Umbilical cord (tissue), 2 donors: ENCODE data around the gene RAD51B. TPM values are rescaled to one million over a fixed set of nuclear protein-coding genes. Genes with fewer than 3 reads are reported as not detected.
"Not testable (repeated sequence)": the region's sequence is repeated elsewhere in the genome, so short reads cannot be mapped to it uniquely, and the experiment has no call there.

Experiments
- DNase-seq: peaks from one replicate; pipeline ENCODE4 v3.0.0-alpha.2; 2015; ENCODE audit warnings: low spot score
- total RNA-seq: library from RNA; depleted of rRNA; stranded (reverse); fragments of >200 nt; gene quantifications from one replicate; pipeline ENCODE4 v1.2.3, GENCODE V29; 2014; ENCODE audit warnings: low replicate concordance; ENCODE audit not compliant: insufficient read depth

RAD51B gene
- total RNA-seq, 1 donor from 2014 or later: 34.2 TPM

DNA sequence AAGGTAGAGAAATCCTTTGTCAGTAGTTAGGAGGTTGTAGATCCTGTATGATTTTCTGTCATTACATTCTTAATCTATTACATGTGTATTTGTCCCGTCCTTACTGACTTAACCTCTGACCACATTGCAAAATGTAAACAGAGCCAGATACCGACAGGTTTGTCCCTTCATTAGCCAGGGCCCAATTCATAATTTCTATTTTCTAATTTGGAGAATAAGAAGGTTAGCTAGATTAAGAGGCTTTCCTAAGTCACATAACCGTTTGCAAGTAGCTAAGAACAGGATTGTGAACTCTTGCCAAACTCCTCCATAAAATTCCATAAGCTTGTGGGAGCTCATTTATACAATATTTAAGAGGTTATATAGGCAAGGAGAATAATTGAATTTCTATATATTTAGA is 352.6 kb downstream of the RAD51B start:
- no peak for DNase-seq

DNA sequence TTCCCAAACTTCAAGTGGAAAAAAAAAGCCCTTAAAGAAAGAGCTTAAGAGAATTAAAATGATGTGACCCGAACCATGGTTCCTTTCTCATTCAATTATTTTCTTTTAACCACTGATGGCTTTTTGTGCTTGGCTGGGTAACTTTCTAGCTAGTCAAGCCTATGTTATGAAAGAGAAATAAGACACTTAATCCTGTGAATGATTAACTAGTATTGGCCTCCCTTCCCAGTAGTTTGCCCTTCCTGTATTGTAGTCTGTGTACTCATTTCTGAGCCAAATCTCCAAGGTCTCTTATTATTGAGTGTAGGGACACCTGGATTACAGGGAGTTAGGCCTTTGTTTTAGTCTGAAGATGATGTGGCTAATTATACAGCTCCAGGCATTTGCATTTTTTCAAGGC is 353.0 kb downstream of the RAD51B start:
- no peak for DNase-seq

DNA sequence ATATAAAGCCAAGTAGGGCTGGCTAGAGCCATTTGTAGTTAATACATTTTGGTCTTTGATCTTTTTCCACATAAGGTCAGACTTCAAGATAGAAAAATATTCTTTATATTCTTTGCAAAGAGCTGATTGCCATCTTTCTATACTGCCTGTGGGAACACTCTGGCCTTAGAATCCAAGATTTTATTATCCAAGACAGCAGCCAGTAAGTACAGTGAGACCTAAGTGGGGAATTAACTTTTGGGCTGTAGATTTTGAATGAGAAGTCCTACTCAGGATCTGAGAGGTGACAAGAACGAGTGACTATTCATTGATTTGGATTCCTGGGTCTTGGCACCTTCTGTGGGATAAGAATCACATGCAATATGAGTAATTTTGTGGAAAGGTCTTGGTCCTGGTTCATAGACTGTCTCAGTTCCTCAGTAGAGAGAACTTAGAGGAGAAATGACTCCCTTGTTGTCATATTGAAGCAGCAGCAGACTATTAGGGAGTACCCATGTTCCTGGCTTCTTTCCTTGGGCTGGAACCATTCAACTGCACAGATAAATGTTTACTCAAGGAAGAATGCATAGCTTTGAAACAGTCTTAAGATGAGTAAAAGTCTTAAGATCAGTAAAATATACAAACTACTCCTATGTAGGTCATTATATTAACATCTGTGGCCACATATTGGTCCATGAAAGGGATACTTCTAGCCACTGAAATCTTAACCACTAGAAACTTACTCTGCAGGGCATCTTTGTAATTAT is 353.8 kb downstream of the RAD51B start:
- no peak for DNase-seq

DNA sequence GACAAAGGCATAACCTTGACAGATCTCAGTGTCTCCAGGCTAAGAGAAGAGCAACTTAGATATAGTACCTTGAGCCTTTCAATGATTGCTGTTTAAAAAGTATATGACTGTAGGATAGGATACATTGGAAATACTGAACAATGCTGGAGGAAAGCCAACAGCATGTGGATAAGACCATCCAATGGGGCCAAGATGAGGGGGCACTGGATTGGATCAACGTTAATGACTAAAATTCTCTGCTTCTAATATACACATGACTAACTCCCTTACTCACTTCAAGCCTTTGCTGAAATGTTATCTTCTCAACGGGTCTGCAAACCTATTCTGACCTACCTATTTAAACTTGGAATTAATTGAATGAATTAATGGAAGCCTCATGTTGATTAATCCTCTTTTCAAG is 354.9 kb downstream of the RAD51B start:
- DNase-seq: no peak

DNA sequence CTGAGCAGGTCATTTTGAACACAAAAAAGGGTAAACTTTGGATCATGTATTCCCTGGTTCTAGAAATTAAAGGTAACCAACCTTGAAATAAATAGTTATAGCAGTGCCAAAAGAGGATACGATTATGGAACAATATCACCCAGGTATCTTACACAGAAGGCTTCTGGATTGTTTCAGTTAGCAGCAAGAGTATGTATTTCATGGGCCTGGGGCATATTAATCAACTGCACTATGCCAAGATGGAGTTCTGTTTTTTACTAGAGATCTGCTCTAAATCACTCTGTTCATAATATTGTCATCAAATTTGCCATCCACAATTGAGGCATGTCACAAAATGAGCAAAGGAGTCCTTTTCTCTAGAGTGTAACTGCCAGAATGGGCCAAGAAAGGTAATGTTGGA is 357.1 kb downstream of the RAD51B start:
- DNase-seq: no peak

DNA sequence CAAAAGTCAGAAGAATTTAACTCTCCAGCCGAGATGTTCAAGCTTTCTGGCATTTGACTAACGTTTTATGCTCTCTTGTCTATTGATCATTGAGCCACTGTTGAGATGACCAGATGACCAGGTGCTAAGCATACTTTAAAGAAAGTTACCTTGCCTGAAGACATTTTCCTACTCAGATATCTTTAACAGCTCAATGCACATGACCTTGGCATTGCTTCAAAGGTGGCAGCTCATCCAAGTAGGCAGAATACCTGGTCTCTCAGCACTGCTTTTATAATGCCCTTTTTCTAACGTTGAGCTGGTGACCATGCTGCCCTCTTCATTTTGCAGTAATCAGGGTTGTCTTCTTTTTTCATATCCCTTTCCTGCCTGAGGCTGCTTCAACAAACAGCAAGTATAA is 358.1 kb downstream of the RAD51B start:
- DNase-seq: no peak

DNA sequence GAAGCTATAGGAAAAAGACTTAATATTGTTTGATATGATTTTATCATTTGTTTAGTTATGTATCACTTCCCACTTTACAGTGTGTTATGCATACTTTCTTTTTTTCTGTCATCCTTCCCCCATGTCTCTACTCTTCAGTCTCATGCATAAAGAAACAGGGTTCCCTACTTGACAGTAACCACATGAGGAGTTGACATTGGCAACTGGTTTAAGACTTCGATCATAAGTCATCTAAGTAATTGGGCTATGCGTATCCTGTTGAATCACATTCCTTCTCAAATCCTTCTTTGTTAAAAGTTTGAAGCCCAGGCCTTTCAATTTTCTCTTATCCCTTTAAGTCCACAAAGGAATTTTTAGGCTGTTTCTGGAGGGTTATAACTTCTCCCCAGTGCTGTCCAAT is 358.7 kb downstream of the RAD51B start:
- no peak for DNase-seq

DNA sequence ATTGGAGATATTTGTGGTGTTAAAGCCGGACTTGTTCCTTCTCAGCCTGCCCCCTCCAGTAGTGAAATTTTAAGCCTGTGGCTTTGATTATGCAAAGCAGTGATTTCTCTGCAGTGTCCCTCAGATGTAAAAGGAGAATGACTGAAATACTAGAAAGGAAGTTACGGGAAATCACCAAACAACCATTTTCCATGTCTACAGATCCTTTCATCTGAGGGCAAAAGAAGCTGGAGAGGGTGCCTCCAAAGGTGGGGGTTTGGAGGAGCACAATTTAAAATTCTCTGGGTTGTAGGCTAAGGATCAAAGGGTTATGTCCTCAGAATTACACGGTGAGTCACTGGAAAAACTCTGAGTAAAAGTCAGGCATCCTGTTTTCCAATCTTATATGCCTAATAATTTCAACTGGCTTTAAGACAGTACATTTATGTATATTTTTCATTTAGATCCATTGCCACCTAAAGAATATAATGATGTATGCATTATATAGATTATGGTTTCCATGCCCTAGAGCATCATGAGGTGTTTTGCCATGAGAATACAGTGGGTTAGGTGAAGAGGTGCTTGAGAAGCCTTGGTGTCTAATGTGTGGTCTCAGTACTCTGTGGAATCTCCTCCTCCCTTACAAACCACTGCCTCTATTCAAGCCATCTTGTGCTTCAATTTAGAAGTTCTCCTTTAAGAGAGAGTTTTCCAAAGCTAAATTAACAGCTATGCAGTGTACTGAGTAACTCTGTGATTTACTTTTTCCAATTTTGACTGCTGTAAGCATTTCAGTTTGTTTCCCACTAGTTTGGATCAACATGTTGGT is 362.1 kb downstream of the RAD51B start:
- DNase-seq: no peak

DNA sequence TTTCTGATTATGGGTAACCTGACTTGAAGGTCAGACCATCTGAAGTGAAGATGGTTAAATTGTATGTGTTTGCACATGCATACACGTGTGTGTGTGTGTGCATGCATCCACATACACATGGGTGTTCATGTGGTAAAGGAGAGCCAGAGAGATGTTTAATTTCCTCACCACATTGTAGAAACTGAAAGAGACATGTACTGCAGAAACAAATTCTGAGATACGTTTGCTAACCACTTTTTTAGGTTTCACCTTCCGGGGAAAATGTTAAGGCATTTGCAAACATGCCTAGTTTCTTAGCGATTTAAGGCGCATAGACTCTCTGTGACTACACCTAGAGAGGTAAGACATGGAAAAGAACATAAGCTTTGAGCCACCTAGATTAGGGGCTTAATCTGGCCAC is 362.9 kb downstream of the RAD51B start:
- no peak for DNase-seq

DNA sequence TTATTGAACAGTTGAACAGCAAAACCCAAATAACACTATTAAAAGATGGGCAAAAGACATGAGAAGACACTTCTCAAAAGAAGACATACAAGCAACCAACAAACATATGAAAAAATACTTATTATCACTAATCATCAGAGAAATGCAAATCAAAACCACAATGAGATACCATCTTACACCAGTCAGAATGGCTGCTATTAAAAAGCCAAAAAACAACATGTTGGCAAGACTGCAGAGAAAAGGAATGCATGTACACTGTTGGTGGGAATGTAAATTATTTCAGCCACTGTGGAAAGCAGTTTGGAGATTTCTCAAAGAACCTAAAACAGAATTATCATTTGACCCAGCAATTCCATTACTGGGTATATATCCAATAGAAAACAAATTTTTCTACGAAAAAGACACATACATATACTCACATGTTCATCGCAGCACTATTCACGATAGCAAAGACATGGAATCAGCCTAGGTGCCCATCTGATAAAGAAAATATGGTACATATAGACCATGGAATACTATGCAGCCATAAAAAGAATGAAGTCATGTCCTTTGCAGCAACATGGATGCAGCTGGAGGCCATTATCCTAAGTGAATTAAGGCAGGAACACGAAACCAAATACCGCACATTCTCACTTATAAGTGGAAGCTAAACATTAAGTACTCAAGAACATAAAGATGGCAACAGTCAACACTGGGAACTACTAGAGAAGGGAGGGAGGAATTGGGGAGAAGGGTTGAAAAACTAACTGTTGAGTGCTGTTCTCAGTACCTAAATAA is 367.1 kb downstream of the RAD51B start:
- DNase-seq: not testable (repeated sequence)

DNA sequence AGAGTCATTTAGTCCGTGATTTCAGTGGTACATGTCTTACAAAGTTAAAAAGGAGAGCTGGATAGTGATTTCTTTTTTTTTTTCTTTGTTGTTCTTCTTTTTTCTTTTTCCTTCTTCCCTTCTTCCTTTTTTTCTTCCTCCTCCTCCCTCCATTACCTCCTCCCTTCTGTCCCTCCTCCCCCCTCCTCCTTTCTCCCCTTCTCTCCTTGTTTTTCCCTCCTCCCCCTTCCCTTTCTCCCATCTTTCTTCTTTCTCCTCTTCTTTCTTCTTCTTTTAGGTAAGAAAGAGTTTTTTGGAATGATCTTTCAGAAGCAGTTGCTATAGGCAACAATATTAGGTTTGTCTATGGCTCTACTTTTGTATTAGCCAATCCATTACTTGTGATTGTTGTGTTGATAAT is 368.6 kb downstream of the RAD51B start:
- DNase-seq: no peak

DNA sequence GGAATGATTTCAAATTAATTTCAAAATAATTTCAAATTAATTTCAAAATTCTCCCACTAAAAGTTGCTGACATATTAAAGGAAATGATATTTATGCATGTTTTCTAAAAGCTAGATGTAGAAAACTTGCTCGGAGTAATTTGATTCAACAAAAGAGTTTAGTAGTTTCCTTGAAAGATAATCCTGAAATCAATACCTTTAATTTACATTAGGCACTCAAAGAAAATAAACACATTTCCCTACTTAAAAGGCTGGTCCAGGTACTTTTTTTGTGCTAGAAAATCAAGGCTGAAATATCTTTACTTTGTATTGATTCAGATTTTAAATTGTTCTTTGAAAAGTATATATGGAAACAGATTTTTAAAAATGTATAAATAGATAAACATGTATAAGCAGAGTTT is 370.5 kb downstream of the RAD51B start:
- DNase-seq: no peak

DNA sequence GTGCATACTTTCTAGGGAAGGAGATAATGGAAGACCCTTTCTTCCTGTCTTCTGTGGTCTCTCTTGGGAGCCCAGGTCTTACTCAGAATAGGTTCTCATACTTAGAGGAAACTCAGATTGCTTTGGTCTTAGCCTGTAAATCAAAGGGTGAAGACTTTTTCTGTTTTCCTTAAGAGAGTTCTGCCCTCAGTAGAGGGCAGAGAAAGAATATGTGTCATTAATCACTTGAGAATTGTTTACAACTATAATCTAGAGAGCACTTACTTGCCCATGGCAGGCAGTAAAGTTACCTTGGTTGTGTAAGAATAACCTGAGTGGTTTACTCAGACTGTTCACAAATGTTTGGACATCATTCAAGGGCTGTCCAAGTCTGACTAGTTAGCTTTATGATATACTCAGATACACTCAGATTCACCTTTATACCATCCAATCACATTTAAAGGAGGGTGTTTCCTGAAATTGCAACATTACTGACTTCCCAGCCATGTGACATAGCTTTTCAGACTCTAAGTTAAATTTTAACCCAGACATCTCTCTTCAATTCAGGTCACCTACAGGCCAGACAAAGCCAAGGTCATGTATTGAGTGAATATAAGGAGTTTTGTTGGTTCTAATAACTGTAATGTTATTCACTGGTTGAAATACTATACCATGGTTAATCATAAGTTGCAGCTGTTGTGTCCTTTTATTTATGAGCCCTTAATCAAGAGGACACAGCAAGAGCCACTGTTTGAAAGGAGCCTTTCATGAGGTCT is 372.2 kb downstream of the RAD51B start:
- no peak for DNase-seq

DNA sequence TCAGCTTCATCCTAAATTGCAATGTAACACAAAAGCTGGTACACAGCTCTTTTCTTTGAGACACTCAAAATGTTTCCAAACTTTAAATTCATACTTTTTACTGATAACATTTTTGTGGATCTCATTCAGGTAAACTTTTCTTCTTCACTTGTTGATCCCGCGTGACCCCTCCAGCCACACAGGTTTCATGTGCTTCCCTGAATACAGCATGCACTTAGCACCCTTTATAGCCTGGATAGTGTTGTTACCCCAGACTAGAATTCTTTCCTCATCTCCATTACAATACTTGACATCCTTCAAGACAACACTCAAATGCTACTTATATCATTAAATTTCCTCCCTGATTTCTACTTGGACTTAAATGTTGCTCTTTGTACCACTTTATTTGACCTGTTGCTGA is 373.4 kb downstream of the RAD51B start:
- DNase-seq: no peak

DNA sequence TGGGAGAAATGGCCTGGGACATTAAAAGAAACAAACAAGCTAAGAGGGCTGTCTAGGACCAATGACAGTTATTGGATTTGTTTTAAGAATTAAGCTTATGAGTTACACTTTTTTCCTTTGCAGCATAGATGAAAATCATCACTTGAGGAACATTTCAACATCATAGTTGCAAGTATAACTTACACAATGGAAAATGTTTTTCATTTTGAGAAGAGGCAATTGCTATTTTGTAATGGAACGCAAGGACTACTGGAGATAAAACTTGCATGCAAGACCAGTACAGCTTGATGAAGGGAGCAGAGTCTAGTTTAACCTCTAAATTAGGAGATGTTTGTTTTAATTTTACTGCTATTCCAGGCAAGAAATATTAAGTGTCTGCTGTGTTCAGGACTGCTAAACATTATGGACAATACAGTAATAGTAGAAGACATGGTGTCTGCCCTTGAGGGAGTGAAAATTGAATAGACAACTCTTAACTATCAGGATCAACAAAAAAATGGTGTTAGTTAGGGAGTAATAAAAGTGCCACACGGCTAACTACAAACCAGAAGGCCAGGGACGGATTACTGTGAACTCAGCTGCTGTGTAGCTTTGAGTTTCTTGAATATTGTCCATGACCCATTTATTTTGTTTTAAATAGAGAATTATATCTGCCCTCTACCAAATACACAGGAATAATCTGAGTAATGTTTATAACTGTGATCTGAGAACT is 374.5 kb downstream of the RAD51B start:
- peak; percentile 68 for DNase-seq

DNA sequence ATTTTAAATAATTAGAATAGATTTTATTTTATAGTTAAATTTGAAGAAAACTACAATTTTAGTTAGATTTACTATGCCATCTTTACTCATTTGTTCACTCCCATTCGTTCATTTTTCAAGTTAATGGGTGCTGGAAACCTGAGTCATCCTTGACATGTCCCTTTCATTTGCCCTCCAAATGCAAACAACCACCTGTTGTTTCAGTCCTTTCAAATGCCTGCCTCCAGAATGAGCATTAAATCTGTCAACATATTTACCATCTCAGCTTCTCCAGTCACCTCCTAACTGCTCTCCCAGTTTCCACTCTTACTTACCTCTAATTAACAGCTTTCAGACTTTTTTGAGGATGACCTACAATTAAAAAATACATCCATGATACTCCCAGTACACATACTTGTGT is 375.5 kb downstream of the RAD51B start:
- DNase-seq: no peak

DNA sequence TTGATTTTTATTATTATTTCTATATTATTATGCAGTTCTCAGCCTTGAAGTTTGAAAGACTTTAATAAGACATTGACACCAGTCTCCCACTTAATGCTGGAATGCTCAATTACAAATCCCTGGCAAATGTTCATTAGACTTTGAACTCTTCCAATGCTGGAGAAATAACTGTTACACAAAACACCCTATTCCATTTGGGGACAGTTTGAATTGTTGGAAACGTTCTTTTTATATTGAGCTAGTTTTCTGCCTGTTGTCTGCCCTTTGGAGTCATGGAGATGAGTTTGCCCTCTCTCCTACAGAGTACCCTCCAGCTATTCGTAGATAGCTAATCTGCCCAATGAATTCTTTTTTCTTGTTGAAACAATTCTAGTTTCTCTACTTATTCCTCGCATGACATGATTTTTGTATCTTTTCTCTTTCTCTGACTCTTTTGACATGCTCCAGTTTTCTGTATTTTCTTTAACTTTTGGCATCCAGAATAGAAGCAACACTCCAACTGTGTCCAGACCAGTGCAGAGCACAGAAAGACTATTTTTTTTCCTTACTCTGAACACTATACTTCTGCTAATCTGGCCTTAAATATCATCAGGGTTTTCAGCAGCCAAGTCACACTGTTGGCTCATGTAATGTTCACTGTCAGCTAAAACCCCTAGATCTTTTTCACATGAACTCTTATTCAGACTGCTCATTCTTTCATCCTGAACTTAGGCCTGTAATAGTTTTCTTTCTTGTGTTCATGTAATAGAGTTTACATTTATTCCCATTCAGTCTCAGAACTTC is 379.3 kb downstream of the RAD51B start:
- DNase-seq: peak; percentile 72

DNA sequence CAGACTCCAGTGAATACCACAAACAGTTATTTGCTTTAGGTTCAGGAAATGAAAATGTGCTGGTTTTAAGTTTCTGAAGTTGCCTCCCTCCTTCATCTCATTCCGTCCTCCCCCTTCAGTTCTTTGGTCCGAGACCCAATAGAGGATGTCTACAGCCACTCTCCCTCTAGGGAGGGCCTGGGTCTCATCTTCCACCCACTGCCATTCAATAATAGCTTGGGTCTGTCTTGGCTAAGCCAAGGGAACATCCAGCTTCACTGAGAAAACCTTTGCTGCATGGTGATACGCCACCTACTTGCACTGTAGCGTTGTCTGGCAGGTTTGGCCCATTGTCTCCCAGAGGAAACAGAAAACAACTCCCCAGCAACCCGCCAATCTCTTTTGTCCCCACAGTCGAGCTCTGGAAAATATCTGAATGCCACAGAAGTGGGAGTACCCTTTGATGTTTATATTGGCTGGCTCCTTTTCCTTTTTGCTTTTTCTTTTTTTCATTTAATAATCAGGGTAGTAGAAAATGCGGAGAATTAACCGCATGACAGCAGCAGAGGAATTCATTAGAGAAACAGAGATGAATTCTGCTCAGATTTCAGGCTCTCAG is 380.1 kb downstream of the RAD51B start:
- DNase-seq: peak; percentile 66

DNA sequence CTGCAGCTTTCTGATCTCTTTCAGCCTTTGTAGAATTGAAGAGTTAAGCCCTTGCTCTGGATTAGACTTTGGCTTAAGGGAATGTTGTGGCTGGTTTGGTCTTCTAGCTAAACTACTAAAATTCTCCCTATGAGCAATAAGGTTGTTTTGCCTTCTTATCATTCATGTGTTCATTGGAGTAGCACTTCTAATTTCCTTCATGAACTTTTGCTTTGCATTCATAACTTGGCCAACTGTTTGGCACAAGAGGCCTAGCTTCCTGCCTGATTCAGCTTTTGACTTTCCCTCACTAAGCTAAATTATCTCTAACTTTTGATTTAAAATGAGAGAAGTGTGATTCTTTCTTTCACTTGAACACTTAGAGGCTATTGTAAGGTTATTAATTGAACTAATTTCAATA is 384.3 kb downstream of the RAD51B start:
- no peak for DNase-seq

DNA sequence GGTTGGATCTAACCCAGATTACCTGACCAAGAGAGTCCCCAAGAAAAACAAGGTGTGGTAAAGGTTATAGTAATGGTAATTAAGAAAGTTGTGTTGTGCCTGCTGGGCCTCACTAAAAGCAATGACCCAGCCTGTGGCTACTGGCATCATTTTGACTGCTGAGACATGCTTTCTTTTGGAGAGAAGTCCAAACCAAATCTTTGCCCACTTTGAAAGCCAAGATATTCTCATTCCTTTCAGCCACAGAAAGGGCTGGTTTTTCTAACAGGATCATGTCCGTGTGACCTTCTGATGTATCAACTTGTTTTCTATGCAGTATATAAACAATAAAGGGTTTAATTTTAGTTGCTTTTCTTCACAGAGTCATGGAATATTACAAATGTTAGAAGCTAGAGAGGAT is 388.6 kb downstream of the RAD51B start:
- DNase-seq: no peak
